GM12878 (cell line): ENCODE measurements around the gene LRRC26. TPM values are rescaled to one million over a fixed set of nuclear protein-coding genes. Genes with fewer than 3 reads are reported as not detected.
"Not testable (repeated sequence)": the region's sequence is repeated elsewhere in the genome, so short reads cannot be mapped to it uniquely, and the experiment has no call there.

Experiments
- ATAC-seq: fragments of 200-7000 bp; cut with Tn5 transposase; 3 replicates; pipeline ENCODE4 v1.9.1; 2020; ENCODE audit warnings: mild to moderate bottlenecking, moderate library complexity
- BruUV-seq: library from RNA; stranded (reverse); fragments of 400-500 nt; replicated peaks from 2 replicates; lab custom pipeline; 2021; lab: Mats Ljungman, UMichigan
- CTCF ChIA-PET: fragments of 300-600 bp; sonication (Branson Sonifier 250); formaldehyde crosslinking; extraction: SDS; loops from one replicate; lab custom pipeline; 2021; ENCODE audit warnings: inconsistent platforms; lab: Yijun Ruan, JAX
- POLR2A ChIA-PET: fragments of 350-600 bp; formaldehyde crosslinking; extraction: SDS; loops from one replicate; lab custom pipeline; 2021; ENCODE audit warnings: inconsistent platforms; lab: Charles Lee
- RAD21 ChIA-PET: fragments of 300-600 bp; sonication (Branson Sonifier 250); formaldehyde crosslinking; loops from one replicate; lab custom pipeline; 2023; ENCODE audit warnings: antibody characterized with exemption; ENCODE audit not compliant: unreplicated experiment; lab: Charles Lee
- SMC1A ChIA-PET: fragments of 300-600 bp; sonication (Branson Sonifier 250); formaldehyde crosslinking; loops from one replicate; lab custom pipeline; 2023; ENCODE audit not compliant: unreplicated experiment, uncharacterized antibody; lab: Charles Lee
- DNase-seq: peaks from one replicate; pipeline ENCODE4 v3.0.0-alpha.2; 2011; ENCODE audit warnings: low read depth, low spot score
- FAIRE-seq: peaks from 3 replicates; lab custom pipeline; 2011; peaks lifted over from hg19 to GRCh38; lab: Jason Lieb, UNC
- H2AFZ ChIP-seq: 2 replicates; pipeline ENCODE4 v1.6.0; 2011; ENCODE audit warnings: low read depth, low read length, control low read depth; ENCODE audit not compliant: control insufficient read depth
- H3K27ac ChIP-seq: 2 replicates; pipeline ENCODE4 v1.5.1; 2011; ENCODE audit warnings: control low read depth; ENCODE audit not compliant: control insufficient read depth, insufficient read depth
- H3K27me3 ChIP-seq, 2 experiments: replicated peaks in 1 of 2; 2 replicates each; pipeline versions ENCODE4 v1.6.0 to v1.6.1; 2011; ENCODE audit warnings: low read length in 1 of 2; ENCODE audit not compliant: control insufficient read depth in 2 of 2, insufficient read depth in 2 of 2
- H3K36me3 ChIP-seq, 2 experiments: 2 replicates each; pipeline ENCODE4 v1.5.1; 2011; ENCODE audit warnings: low read length in 1 of 2; ENCODE audit not compliant: control insufficient read depth in 2 of 2, insufficient read depth in 2 of 2
- H3K4me1 ChIP-seq: 2 replicates; pipeline ENCODE4 v1.6.1; 2011; ENCODE audit warnings: mild to moderate bottlenecking, low read length, moderate library complexity, mixed read lengths; ENCODE audit not compliant: control insufficient read depth, insufficient read depth
- H3K4me2 ChIP-seq: 2 replicates; pipeline ENCODE4 v1.6.0; 2011; ENCODE audit warnings: control low read depth; ENCODE audit not compliant: control insufficient read depth, insufficient read depth
- H3K4me3 ChIP-seq: fragments of 200-600 bp; sonication (generic); 2 replicates; pipeline ENCODE4 v1.5.1; 2016
- H3K79me2 ChIP-seq: 2 replicates; pipeline ENCODE4 v1.6.0; 2011; ENCODE audit warnings: low read length; ENCODE audit not compliant: control insufficient read depth, insufficient read depth
- H3K9ac ChIP-seq: 2 replicates; pipeline ENCODE4 v1.8.0; 2011; ENCODE audit warnings: low read length, control low read depth, mixed read lengths; ENCODE audit not compliant: control insufficient read depth, insufficient read depth
- H3K9me3 ChIP-seq: replicated peaks from 3 replicates; pipeline ENCODE4 v1.5.1; 2011; ENCODE audit warnings: mild to moderate bottlenecking, low read length; ENCODE audit not compliant: control insufficient read depth, insufficient read depth
- H4K20me1 ChIP-seq: 2 replicates; pipeline ENCODE4 v1.6.0; 2011; ENCODE audit not compliant: control insufficient read depth, insufficient read depth
- BHLHE40 ChIP-seq, 2 experiments: fragments of 450-650 bp in 1 of 2; IDR thresholded peaks; 2 replicates each; pipeline ENCODE4 v1.6.1; 2011 to 2017; ENCODE audit warnings: low read depth in 2 of 2, borderline replicate concordance in 1 of 2, improper control_type of control experiment in 1 of 2, low read length in 1 of 2, mild to moderate bottlenecking in 1 of 2
- JUNB ChIP-seq: IDR thresholded peaks from 2 replicates; pipeline ENCODE4 v1.6.1; 2016; ENCODE audit warnings: antibody characterized with exemption, mild to moderate bottlenecking
- NR2F1 ChIP-seq: fragments of 450-650 bp; conservative IDR thresholded peaks from 2 replicates; pipeline ENCODE4 v1.6.1; 2017; ENCODE audit warnings: mild to moderate bottlenecking
- RAD51 ChIP-seq: fragments of 450-650 bp; IDR thresholded peaks from 2 replicates; pipeline ENCODE4 v1.6.1; 2016; ENCODE audit warnings: moderate library complexity, mild to moderate bottlenecking, inconsistent platforms
- WGBS: methylation state at CpG from one replicate; pipeline ENCODE4 v1.1.6; 2016; ENCODE audit warnings: low lambda C conversion rate; ENCODE audit not compliant: insufficient replicate concordance, insufficient coverage; ENCODE audit errors: missing lambda C conversion rate; 5-methylcytosine and 5-hydroxymethylcytosine counted together
- in situ Hi-C: fragments of 300-500 bp; cut with MboI; formaldehyde crosslinking; loops from 9 replicates; pipeline ENCODE4 v1.14.3; 2018; ENCODE audit warnings: mixed read lengths
- intact Hi-C: fragments of 100-400 bp; cut with micrococcal nuclease; formaldehyde crosslinking; loops from one replicate; pipeline ENCODE4 v1.14.2; 2022; ENCODE audit not compliant: unreplicated experiment
- polyA plus RNA-seq, 11 experiments: library from polyadenylated mRNA; depleted of rRNA in 4 of 11; unstranded in 6 of 11; stranded (reverse) in 5 of 11; fragments of >200 nt; fragmentation: Nextera tagmentation in 4 of 11; fragmentation: Illumina TruSeq in 1 of 11; extraction: Ambion mirVana in 4 of 11; extraction: Trizol in 1 of 11; gene quantifications; 1 replicate in 1 of 11; 2 replicates in 10 of 11; pipeline versions ENCODE4 v1.2.1 to v1.2.3, GENCODE V29; 2011 to 2016; ENCODE audit warnings: inconsistent platforms in 2 of 11, missing spikeins in 2 of 11, low read depth in 1 of 11
- total RNA-seq, 4 experiments: library from RNA; depleted of rRNA in 3 of 4; stranded (reverse); fragments of >200 nt in 3 of 4; fragmentation: Illumina TruSeq in 1 of 4; extraction: Trizol in 1 of 4; gene quantifications; 2 replicates each; pipeline versions ENCODE4 v1.2.1 to v1.2.3, GENCODE V29; 2013 to 2021
- TF ChIP-seq, protein P1 (sequence below): fragments of 450-650 bp; conservative IDR thresholded peaks from 2 replicates; pipeline ENCODE4 v1.6.1; 2017; ENCODE audit warnings: mild to moderate bottlenecking, moderate library complexity
- TF ChIP-seq, protein P2 (sequence below): IDR thresholded peaks from 2 replicates; pipeline ENCODE4 v1.6.1; 2011; ENCODE audit warnings: borderline replicate concordance, low read depth, mild to moderate bottlenecking, moderate library complexity, mixed read lengths, low read length; ENCODE audit not compliant: insufficient read depth; ENCODE audit errors: extremely low read length
- TF ChIP-seq, protein P3 (sequence below): fragments of 450-650 bp; IDR thresholded peaks from 2 replicates; pipeline ENCODE4 v1.6.1; 2017; ENCODE audit warnings: mild to moderate bottlenecking, low read depth, inconsistent platforms; ENCODE audit not compliant: poor library complexity, severe bottlenecking
- TF ChIP-seq, protein P4 (sequence below): fragments of 450-650 bp; IDR thresholded peaks from 2 replicates; pipeline ENCODE4 v1.6.1; 2016; ENCODE audit warnings: mild to moderate bottlenecking, moderate library complexity, borderline replicate concordance

Gene LRRC26
- total and polyA plus RNA-seq, 10 of the 15 experiments (the other 5 are each of a cell fraction or from before 2014, with no cell fraction given): 0.29 to 0.91 (median 0.64) TPM; not detected in 5

DNA sequence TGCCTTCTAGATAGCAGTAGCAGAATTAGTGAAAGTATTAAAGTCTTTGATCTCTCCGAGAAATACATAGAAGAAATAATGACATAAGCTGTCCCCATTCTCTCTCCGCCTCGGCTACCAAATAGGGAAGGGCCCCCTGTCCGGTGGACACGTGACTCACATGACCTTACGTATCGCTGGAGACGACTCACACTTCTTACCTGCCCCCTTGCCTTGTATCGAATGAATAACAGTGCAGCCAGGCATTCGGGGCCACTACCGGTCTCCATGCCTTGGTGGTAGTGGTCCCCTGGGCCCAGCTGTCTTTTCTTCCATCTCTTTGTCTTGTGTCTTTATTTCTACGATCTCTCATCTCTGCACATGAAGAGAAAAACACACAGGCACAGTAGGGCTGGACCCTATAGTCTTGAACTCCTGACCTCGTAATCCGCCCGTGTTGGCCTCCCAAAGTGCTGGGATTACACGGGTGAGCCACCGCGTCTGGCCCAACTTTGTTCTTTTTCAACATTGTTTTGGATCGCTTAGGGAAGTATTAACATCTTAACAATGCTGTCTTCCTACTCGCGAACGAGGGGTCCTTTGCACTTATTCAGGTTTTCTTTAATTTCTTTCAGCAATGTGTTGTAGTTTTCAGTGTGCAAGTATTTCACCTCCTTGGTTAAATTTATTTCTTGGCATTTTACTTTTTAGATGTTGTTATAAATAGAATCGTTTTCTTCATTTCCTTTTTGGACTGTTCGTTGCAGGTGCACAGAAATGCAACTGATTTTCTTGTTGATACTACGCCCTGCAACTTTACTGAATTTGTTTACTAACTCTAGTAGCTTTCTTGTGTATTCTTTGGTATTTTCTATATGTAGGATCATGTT lies 47.7 kb downstream of the LRRC26 start:
- WGBS: 9% methylated on average over 21 of the region's 25 CpGs
- DNase-seq, H3K36me3 ChIP-seq, H3K27me3 ChIP-seq, H3K9ac ChIP-seq, H2AFZ ChIP-seq, FAIRE-seq, H3K79me2 ChIP-seq, H3K9me3 ChIP-seq, H4K20me1 ChIP-seq: not testable (repeated sequence)
- ChIA-PET SMC1A (interaction anchor here (0.8 to 2.6 kb wide), 3 partner anchors 9 to 118 kb away, joined by 3 to 14 read pairs (median 4); no protein-coding TSS in a partner anchor), POLR2A (interaction anchor here (1.0 to 2.6 kb wide), 4 partner anchors 29 to 118 kb away, joined by 3 to 18 read pairs (median 6); partner anchors contain the start of genes TMEM210 and TUBB4B), RAD21 (interaction anchor here (1.0 to 2.9 kb wide), 5 partner anchors 26 to 119 kb away, joined by 3 to 26 read pairs (median 3); partner anchors contain the start of genes CYSRT1, RNF208 and TUBB4B), CTCF (interaction anchor here (0.8 to 2.6 kb wide), 11 partner anchors 26 to 114 kb away, joined by 3 to 16 read pairs (median 3); partner anchors contain the start of genes CYSRT1 and RNF224)
- intact Hi-C loops: loop anchor here (2.0 kb wide), 1 partner anchor 79 kb away; the partner anchor contains the start of gene TPRN
- in situ Hi-C loops: loop anchor here (5.0 kb wide), 1 partner anchor 105 kb away; the partner anchor contains the start of genes CYSRT1 and RNF224
- peak overlapping the region; percentile 47 for H3K27ac ChIP-seq
- H3K4me2 ChIP-seq: peak overlapping the region; percentile 58
- H3K4me1 ChIP-seq: peaks cover 37% of the 10 kb centered on the region
- BruUV-seq: TSS peak; percentile 86
- ATAC-seq: peak; percentile 76
- H3K4me3 ChIP-seq: peak overlapping the region; percentile 22; the same call in 1 of the 2 replicates
- peak; percentile 64 to 90 for TF ChIP-seq BHLHE40 (IDR thresholded peaks at IDR 0.05; ENCODE audit: borderline replicate concordance in 1 of 2, low read depth in 2 of 2, low read length in 1 of 2)
- TF ChIP-seq, protein P1, sequence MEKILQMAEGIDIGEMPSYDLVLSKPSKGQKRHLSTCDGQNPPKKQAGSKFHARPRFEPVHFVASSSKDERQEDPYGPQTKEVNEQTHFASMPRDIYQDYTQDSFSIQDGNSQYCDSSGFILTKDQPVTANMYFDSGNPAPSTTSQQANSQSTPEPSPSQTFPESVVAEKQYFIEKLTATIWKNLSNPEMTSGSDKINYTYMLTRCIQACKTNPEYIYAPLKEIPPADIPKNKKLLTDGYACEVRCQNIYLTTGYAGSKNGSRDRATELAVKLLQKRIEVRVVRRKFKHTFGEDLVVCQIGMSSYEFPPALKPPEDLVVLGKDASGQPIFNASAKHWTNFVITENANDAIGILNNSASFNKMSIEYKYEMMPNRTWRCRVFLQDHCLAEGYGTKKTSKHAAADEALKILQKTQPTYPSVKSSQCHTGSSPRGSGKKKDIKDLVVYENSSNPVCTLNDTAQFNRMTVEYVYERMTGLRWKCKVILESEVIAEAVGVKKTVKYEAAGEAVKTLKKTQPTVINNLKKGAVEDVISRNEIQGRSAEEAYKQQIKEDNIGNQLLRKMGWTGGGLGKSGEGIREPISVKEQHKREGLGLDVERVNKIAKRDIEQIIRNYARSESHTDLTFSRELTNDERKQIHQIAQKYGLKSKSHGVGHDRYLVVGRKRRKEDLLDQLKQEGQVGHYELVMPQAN: 0 out of 2 replicates have a peak, but pooled peaks have one; percentile 26
- TF ChIP-seq, protein P2, sequence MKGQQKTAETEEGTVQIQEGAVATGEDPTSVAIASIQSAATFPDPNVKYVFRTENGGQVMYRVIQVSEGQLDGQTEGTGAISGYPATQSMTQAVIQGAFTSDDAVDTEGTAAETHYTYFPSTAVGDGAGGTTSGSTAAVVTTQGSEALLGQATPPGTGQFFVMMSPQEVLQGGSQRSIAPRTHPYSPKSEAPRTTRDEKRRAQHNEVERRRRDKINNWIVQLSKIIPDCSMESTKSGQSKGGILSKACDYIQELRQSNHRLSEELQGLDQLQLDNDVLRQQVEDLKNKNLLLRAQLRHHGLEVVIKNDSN: peak; percentile 9
- TF ChIP-seq, protein P3, sequence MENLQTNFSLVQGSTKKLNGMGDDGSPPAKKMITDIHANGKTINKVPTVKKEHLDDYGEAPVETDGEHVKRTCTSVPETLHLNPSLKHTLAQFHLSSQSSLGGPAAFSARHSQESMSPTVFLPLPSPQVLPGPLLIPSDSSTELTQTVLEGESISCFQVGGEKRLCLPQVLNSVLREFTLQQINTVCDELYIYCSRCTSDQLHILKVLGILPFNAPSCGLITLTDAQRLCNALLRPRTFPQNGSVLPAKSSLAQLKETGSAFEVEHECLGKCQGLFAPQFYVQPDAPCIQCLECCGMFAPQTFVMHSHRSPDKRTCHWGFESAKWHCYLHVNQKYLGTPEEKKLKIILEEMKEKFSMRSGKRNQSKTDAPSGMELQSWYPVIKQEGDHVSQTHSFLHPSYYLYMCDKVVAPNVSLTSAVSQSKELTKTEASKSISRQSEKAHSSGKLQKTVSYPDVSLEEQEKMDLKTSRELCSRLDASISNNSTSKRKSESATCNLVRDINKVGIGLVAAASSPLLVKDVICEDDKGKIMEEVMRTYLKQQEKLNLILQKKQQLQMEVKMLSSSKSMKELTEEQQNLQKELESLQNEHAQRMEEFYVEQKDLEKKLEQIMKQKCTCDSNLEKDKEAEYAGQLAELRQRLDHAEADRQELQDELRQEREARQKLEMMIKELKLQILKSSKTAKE: peak; percentile 9
- peak; percentile 89 for TF ChIP-seq RAD51
- 0 out of 2 replicates have a peak, but pooled peaks have one; percentile 10 for TF ChIP-seq JUNB
- TF ChIP-seq NR2F1: peak; percentile 60; the same call in 1 of the 2 replicates
- TF ChIP-seq, protein P4, sequence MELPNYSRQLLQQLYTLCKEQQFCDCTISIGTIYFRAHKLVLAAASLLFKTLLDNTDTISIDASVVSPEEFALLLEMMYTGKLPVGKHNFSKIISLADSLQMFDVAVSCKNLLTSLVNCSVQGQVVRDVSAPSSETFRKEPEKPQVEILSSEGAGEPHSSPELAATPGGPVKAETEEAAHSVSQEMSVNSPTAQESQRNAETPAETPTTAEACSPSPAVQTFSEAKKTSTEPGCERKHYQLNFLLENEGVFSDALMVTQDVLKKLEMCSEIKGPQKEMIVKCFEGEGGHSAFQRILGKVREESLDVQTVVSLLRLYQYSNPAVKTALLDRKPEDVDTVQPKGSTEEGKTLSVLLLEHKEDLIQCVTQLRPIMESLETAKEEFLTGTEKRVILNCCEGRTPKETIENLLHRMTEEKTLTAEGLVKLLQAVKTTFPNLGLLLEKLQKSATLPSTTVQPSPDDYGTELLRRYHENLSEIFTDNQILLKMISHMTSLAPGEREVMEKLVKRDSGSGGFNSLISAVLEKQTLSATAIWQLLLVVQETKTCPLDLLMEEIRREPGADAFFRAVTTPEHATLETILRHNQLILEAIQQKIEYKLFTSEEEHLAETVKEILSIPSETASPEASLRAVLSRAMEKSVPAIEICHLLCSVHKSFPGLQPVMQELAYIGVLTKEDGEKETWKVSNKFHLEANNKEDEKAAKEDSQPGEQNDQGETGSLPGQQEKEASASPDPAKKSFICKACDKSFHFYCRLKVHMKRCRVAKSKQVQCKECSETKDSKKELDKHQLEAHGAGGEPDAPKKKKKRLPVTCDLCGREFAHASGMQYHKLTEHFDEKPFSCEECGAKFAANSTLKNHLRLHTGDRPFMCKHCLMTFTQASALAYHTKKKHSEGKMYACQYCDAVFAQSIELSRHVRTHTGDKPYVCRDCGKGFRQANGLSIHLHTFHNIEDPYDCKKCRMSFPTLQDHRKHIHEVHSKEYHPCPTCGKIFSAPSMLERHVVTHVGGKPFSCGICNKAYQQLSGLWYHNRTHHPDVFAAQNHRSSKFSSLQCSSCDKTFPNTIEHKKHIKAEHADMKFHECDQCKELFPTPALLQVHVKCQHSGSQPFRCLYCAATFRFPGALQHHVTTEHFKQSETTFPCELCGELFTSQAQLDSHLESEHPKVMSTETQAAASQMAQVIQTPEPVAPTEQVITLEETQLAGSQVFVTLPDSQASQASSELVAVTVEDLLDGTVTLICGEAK: 0 out of 2 replicates have a peak, but pooled peaks have one; percentile 38
